Measurements from ENCODE around the gene FBXW12.

- TF ChIP-seq YY1 (IDR thresholded peaks at IDR 0.05; ENCODE audit: insufficient read depth, insufficient read length): no peak
- TF ChIP-seq SUZ12 (IDR thresholded peaks at IDR 0.05; ENCODE audit: extremely low read depth, insufficient read depth, insufficient read length): no peak
- TF ChIP-seq ZNF274 (IDR thresholded peaks at IDR 0.05; ENCODE audit: low read depth, low read length): no peak
Measured at GRCh38 chr3:48427630-48427962, 55.6 kb downstream of the FBXW12 start.
